K562 (cell line): ENCODE results near the gene MTG2. TPM values are rescaled to one million over a fixed set of nuclear protein-coding genes. Genes with fewer than 3 reads are reported as not detected.

Experiments used
- CBX1 ChIP-seq: sonication (generic); IDR thresholded peaks from 2 replicates; pipeline ENCODE4 v1.6.1; 2016; ENCODE audit warnings: antibody characterized with exemption, low read depth, mild to moderate bottlenecking
- CBX8 ChIP-seq: fragments of 200-600 bp; sonication (generic); IDR thresholded peaks from 2 replicates; pipeline ENCODE4 v1.6.1; 2012; ENCODE audit warnings: borderline replicate concordance, mixed run types, low read depth, mild to moderate bottlenecking, moderate library complexity, mixed read lengths, low read length, control low read depth, inconsistent platforms; ENCODE audit not compliant: poor library complexity, severe bottlenecking; ENCODE audit errors: extremely low read depth
- GATAD2B ChIP-seq: fragments of 450-650 bp; IDR thresholded peaks from 2 replicates; pipeline ENCODE4 v1.6.1; 2017; ENCODE audit warnings: mild to moderate bottlenecking, borderline replicate concordance
- HMG20B ChIP-seq: fragments of 250-450 bp; sonication (Bioruptor Pico); IDR thresholded peaks from 2 replicates; pipeline ENCODE4 v1.5.0; 2021; ENCODE audit warnings: mild to moderate bottlenecking
- LEF1 ChIP-seq: fragments of 450-650 bp; IDR thresholded peaks from 2 replicates; pipeline ENCODE4 v1.6.1; 2016; ENCODE audit warnings: mild to moderate bottlenecking
- NBN ChIP-seq: fragments of 450-650 bp; IDR thresholded peaks from 2 replicates; pipeline ENCODE4 v1.6.1; 2016; ENCODE audit warnings: low read depth, mild to moderate bottlenecking
- NUFIP1 ChIP-seq: fragments of 450-650 bp; IDR thresholded peaks from 2 replicates; pipeline ENCODE4 v1.6.1; 2018; ENCODE audit not compliant: partially characterized antibody
- SAP30 ChIP-seq: fragments of 200-600 bp; sonication (generic); IDR thresholded peaks from 2 replicates; pipeline ENCODE4 v1.6.1; 2012; ENCODE audit warnings: borderline replicate concordance, low read depth, mild to moderate bottlenecking, moderate library complexity, low read length, control low read depth, inconsistent platforms; ENCODE audit not compliant: insufficient read depth, poor library complexity, severe bottlenecking
- SRF ChIP-seq, 2 experiments: fragments of 250-450, 450-650 bp in 1 of 2; sonication (Bioruptor Pico) in 1 of 2; sonication (generic) in 1 of 2; formaldehyde crosslinking; IDR thresholded peaks; 2 replicates each; pipeline versions ENCODE4 v1.5.0 to v1.5.1; 2020 to 2022; ENCODE audit warnings: mild to moderate bottlenecking in 1 of 2, missing genetic modification reagents in 1 of 2
- TEAD4 ChIP-seq, 2 experiments: sonication (generic) in 1 of 2; formaldehyde crosslinking in 1 of 2; IDR thresholded peaks; 2 replicates each; pipeline versions ENCODE4 v1.6.1 to v1.8.0; 2012 to 2022; ENCODE audit warnings: borderline replicate concordance in 1 of 2, inconsistent platforms in 1 of 2, low read length in 1 of 2, mild to moderate bottlenecking in 1 of 2, missing genetic modification reagents in 1 of 2
- ZKSCAN1 ChIP-seq: fragments of 150-350 bp; IDR thresholded peaks from 2 replicates; pipeline ENCODE4 v1.6.1; 2016; ENCODE audit warnings: low read depth, low read length
- ZNF217 ChIP-seq: sonication (generic); formaldehyde crosslinking; IDR thresholded peaks from 2 replicates; pipeline ENCODE4 v1.8.0; 2022; ENCODE audit warnings: mild to moderate bottlenecking, missing genetic modification reagents
- ZNF551 ChIP-seq: fragments of 250-450 bp; sonication (Bioruptor Pico); IDR thresholded peaks from 2 replicates; pipeline ENCODE4 v1.5.0; 2021; ENCODE audit warnings: mild to moderate bottlenecking, moderate library complexity
- polyA plus RNA-seq, 8 experiments: library from polyadenylated mRNA; depleted of rRNA in 4 of 8; stranded (reverse) in 5 of 8; unstranded in 3 of 8; fragments of >200 nt; fragmentation: Nextera tagmentation in 2 of 8; fragmentation: Illumina TruSeq in 1 of 8; extraction: Ambion mirVana in 2 of 8; extraction: Trizol in 1 of 8; gene quantifications; 2 replicates each; pipeline versions ENCODE4 v1.2.1 to v1.2.3, GENCODE V29; 2011 to 2014; ENCODE audit warnings: inconsistent platforms in 1 of 8, missing spikeins in 1 of 8
- total RNA-seq, 7 experiments: library from RNA; depleted of rRNA in 6 of 7; stranded (reverse); fragments of >200 nt in 6 of 7; fragmentation: Illumina TruSeq in 2 of 7; extraction: Trizol in 2 of 7; gene quantifications; 2 replicates each; pipeline versions ENCODE4 v1.2.1 to v1.2.3, GENCODE V29; 2011 to 2021; ENCODE audit warnings: low replicate concordance in 1 of 7
- TF ChIP-seq, protein P1 (sequence below): sonication (generic); formaldehyde crosslinking; IDR thresholded peaks from 2 replicates; pipeline ENCODE4 v1.8.1; 2023; ENCODE audit warnings: mild to moderate bottlenecking, missing genetic modification reagents
- TF ChIP-seq, protein P2 (sequence below): sonication (generic); formaldehyde crosslinking; IDR thresholded peaks from 2 replicates; pipeline ENCODE4 v1.8.1; 2022; ENCODE audit warnings: missing genetic modification reagents
- TF ChIP-seq, protein P3 (sequence below), 2 experiments: fragments of 450-650 bp in 1 of 2; sonication (generic) in 1 of 2; formaldehyde crosslinking in 1 of 2; IDR thresholded peaks in 1 of 2; conservative IDR thresholded peaks in 1 of 2; 2 replicates each; pipeline versions ENCODE4 v1.6.1 to v1.8.1; 2016 to 2023; ENCODE audit warnings: mild to moderate bottlenecking in 2 of 2, moderate library complexity in 2 of 2, inconsistent platforms in 1 of 2, missing genetic modification reagents in 1 of 2
- TF ChIP-seq, protein P4 (sequence below): fragments of 450-650 bp; IDR thresholded peaks from 2 replicates; pipeline ENCODE4 v1.6.1; 2016; ENCODE audit warnings: borderline replicate concordance

The MTG2 gene
- total and polyA plus RNA-seq, 9 of the 15 experiments (the other 6 are each of a cell fraction or from before 2014, with no cell fraction given): 8.7 to 67.5 (median 44.5) TPM

DNA sequence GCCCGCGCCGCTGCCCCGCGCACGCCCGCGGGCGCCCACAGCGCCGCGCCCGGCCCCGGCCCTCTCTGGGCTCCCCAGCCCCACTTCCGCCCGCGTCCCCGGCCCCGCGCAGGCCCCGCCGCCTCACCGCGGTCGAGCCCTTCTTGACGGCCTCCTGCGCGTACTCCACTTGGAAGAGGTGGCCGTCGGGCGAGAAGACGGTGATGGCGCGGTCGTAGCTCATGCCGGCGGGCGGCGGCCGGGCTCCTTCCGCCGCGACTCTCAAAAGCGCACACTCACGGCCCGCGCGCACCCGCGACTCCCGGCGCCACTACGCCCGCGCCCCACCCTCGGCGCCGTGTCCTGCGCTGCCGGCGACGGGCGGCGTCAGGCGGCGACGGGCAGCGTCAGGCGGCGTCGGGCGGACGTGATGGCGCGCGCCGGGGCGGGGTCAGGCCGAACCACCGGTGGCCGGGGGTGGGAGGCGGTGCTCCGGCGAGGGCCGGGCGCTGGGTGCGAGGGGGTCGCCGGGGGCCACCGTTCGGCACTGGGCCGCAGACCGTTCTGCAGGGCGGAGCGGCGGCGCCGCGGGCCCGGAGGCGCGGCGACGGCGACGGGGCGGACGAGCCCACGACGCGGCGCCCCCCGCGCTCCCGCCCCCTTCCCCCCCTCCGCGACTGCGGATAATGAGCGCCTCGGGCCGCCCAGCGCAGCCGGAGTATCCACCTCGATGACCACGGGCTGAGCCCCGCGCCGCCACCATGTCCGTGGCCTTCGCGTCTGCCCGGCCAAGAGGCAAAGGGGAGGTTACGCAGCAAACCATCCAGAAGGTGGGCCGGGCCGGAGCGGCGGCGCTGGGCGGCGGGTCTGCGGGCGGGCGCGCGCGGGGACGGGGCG lies 39.5 kb upstream of the MTG2 start, which contains the start of the genes PSMA7 and SS18L1 (continued):
- TF ChIP-seq ZKSCAN1 (no peak), LEF1 (no peak), CBX1 (no peak), ZNF217 (no peak), NUFIP1 (no peak), SRF (CRISPR knock-in tag; IDR thresholded peaks at IDR 0.05) (no peak), ZNF551 (CRISPR knock-in tag) (no peak), SAP30 (no peak), HMG20B (no peak), GATAD2B (peak; percentile 3; the same call in 1 of the 2 replicates), NBN (no peak), CBX8 (no peak), TEAD4 (IDR thresholded peaks at IDR 0.05; ENCODE audit: low read length) (no peak), TEAD4 (CRISPR knock-in tag; IDR thresholded peaks at IDR 0.05; ENCODE audit: borderline replicate concordance) (no peak)
- TF ChIP-seq, protein P1, sequence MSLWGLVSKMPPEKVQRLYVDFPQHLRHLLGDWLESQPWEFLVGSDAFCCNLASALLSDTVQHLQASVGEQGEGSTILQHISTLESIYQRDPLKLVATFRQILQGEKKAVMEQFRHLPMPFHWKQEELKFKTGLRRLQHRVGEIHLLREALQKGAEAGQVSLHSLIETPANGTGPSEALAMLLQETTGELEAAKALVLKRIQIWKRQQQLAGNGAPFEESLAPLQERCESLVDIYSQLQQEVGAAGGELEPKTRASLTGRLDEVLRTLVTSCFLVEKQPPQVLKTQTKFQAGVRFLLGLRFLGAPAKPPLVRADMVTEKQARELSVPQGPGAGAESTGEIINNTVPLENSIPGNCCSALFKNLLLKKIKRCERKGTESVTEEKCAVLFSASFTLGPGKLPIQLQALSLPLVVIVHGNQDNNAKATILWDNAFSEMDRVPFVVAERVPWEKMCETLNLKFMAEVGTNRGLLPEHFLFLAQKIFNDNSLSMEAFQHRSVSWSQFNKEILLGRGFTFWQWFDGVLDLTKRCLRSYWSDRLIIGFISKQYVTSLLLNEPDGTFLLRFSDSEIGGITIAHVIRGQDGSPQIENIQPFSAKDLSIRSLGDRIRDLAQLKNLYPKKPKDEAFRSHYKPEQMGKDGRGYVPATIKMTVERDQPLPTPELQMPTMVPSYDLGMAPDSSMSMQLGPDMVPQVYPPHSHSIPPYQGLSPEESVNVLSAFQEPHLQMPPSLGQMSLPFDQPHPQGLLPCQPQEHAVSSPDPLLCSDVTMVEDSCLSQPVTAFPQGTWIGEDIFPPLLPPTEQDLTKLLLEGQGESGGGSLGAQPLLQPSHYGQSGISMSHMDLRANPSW (CRISPR knock-in tag): no peak
- TF ChIP-seq, protein P2, sequence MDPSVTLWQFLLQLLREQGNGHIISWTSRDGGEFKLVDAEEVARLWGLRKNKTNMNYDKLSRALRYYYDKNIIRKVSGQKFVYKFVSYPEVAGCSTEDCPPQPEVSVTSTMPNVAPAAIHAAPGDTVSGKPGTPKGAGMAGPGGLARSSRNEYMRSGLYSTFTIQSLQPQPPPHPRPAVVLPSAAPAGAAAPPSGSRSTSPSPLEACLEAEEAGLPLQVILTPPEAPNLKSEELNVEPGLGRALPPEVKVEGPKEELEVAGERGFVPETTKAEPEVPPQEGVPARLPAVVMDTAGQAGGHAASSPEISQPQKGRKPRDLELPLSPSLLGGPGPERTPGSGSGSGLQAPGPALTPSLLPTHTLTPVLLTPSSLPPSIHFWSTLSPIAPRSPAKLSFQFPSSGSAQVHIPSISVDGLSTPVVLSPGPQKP (CRISPR knock-in tag): no peak
- TF ChIP-seq, protein P3, sequence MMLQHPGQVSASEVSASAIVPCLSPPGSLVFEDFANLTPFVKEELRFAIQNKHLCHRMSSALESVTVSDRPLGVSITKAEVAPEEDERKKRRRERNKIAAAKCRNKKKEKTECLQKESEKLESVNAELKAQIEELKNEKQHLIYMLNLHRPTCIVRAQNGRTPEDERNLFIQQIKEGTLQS (IDR thresholded peaks at IDR 0.05): no peak
- TF ChIP-seq, protein P3 (CRISPR knock-in tag; conservative IDR thresholded peaks at IDR 0.05): no peak
- TF ChIP-seq, protein P4, sequence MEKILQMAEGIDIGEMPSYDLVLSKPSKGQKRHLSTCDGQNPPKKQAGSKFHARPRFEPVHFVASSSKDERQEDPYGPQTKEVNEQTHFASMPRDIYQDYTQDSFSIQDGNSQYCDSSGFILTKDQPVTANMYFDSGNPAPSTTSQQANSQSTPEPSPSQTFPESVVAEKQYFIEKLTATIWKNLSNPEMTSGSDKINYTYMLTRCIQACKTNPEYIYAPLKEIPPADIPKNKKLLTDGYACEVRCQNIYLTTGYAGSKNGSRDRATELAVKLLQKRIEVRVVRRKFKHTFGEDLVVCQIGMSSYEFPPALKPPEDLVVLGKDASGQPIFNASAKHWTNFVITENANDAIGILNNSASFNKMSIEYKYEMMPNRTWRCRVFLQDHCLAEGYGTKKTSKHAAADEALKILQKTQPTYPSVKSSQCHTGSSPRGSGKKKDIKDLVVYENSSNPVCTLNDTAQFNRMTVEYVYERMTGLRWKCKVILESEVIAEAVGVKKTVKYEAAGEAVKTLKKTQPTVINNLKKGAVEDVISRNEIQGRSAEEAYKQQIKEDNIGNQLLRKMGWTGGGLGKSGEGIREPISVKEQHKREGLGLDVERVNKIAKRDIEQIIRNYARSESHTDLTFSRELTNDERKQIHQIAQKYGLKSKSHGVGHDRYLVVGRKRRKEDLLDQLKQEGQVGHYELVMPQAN: no peak
